ENCODE results near the gene RPS16.

DNA sequence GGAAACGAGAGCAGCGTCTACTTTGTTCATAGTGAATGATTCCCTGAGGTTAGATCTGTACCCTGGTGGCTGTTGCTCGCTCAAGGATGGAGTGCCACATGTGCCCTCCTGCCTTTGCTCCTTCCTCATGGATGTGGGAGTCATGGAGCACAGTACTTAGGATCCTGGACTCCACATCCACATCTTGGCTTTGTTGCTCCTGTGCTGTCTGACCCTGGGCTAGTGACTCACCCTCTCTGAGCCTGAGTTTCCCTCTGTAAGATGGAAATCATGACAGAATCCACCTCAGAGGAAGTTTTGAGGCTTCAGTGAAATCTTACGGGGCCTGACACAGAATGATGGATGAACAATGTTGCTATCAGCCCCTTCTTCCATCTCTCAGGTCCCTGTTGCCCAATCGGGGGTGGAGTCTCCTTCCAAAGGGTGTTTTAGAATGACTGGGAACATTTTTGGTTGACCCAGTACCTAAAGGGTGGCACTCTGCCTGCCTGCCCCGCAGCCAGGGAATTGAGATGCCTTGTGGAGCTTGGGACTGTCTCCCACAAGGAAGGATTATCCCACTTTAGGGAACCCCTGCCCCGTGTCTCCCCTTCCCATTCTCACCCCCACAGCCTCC, 35.1 kb upstream of the RPS16 start:
- TF ChIP-seq, protein P1, sequence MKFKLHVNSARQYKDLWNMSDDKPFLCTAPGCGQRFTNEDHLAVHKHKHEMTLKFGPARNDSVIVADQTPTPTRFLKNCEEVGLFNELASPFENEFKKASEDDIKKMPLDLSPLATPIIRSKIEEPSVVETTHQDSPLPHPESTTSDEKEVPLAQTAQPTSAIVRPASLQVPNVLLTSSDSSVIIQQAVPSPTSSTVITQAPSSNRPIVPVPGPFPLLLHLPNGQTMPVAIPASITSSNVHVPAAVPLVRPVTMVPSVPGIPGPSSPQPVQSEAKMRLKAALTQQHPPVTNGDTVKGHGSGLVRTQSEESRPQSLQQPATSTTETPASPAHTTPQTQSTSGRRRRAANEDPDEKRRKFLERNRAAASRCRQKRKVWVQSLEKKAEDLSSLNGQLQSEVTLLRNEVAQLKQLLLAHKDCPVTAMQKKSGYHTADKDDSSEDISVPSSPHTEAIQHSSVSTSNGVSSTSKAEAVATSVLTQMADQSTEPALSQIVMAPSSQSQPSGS (CRISPR knock-in tag; IDR thresholded peaks at IDR 0.05), result no peak
- TF ChIP-seq TRIM28 (IDR thresholded peaks at IDR 0.05) (no peak), JUNB (CRISPR knock-in tag; conservative IDR thresholded peaks at IDR 0.05) (no peak), RAD21 (CRISPR knock-in tag; conservative IDR thresholded peaks at IDR 0.05 in 1 of 2, IDR thresholded peaks at IDR 0.05 in 1 of 2) (no peak)
- TF ChIP-seq, protein P2, sequence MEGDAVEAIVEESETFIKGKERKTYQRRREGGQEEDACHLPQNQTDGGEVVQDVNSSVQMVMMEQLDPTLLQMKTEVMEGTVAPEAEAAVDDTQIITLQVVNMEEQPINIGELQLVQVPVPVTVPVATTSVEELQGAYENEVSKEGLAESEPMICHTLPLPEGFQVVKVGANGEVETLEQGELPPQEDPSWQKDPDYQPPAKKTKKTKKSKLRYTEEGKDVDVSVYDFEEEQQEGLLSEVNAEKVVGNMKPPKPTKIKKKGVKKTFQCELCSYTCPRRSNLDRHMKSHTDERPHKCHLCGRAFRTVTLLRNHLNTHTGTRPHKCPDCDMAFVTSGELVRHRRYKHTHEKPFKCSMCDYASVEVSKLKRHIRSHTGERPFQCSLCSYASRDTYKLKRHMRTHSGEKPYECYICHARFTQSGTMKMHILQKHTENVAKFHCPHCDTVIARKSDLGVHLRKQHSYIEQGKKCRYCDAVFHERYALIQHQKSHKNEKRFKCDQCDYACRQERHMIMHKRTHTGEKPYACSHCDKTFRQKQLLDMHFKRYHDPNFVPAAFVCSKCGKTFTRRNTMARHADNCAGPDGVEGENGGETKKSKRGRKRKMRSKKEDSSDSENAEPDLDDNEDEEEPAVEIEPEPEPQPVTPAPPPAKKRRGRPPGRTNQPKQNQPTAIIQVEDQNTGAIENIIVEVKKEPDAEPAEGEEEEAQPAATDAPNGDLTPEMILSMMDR (IDR thresholded peaks at IDR 0.05 in 2 of 3, conservative IDR thresholded peaks at IDR 0.05 in 1 of 3; ENCODE audit: insufficient read depth in 2 of 3, low read depth in 1 of 3, low read length in 3 of 3), result no peak
- TF ChIP-seq, protein P3, sequence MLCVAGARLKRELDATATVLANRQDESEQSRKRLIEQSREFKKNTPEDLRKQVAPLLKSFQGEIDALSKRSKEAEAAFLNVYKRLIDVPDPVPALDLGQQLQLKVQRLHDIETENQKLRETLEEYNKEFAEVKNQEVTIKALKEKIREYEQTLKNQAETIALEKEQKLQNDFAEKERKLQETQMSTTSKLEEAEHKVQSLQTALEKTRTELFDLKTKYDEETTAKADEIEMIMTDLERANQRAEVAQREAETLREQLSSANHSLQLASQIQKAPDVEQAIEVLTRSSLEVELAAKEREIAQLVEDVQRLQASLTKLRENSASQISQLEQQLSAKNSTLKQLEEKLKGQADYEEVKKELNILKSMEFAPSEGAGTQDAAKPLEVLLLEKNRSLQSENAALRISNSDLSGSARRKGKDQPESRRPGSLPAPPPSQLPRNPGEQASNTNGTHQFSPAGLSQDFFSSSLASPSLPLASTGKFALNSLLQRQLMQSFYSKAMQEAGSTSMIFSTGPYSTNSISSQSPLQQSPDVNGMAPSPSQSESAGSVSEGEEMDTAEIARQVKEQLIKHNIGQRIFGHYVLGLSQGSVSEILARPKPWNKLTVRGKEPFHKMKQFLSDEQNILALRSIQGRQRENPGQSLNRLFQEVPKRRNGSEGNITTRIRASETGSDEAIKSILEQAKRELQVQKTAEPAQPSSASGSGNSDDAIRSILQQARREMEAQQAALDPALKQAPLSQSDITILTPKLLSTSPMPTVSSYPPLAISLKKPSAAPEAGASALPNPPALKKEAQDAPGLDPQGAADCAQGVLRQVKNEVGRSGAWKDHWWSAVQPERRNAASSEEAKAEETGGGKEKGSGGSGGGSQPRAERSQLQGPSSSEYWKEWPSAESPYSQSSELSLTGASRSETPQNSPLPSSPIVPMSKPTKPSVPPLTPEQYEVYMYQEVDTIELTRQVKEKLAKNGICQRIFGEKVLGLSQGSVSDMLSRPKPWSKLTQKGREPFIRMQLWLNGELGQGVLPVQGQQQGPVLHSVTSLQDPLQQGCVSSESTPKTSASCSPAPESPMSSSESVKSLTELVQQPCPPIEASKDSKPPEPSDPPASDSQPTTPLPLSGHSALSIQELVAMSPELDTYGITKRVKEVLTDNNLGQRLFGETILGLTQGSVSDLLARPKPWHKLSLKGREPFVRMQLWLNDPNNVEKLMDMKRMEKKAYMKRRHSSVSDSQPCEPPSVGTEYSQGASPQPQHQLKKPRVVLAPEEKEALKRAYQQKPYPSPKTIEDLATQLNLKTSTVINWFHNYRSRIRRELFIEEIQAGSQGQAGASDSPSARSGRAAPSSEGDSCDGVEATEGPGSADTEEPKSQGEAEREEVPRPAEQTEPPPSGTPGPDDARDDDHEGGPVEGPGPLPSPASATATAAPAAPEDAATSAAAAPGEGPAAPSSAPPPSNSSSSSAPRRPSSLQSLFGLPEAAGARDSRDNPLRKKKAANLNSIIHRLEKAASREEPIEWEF (CRISPR knock-in tag; IDR thresholded peaks at IDR 0.05), result no peak

Measured in K562 (cell line).